Measurements from ENCODE around the gene MAP4K4. TPM values are rescaled to one million over a fixed set of nuclear protein-coding genes. Genes with fewer than 3 reads are reported as not detected.

MAP4K4 gene
- total RNA-seq, 1 experiment from 2014 or later, result 132 TPM

DNA sequence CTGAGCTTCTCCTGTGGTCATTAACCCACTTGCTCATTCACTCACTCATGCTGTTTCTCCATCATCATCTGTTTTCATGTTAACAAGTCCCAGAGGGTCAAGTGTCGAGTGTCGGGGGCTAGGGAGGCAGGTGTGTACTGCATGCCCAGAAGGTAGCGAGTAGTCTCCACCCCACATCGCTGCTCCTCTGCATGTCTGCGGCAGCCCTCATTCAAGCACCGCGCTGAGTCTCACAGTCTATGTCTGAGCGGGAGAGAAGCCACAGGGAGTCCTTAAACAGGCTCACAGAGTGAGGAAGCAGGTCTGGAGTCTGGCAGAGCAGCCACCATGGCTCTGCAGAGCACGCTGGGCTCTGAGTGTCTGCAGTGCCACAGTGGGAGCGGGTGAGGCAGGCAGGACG is 172.9 kb downstream of the MAP4K4 start:
- no CpG with 5 or more reads among the region's 11 CpGs for WGBS (ENCODE audit: extremely low coverage, insufficient read length, low lambda C conversion rate)
- peak overlapping the region; percentile 6 to 64 (median 13); a peak in 3 of 7 replicates for H3K27ac Mint-ChIP-seq

More for the DNA sequence above, 172.9 kb downstream of the MAP4K4 start:
- Histone ChIP-seq H3K23me2 (ENCODE audit: insufficient read length, low read depth, low read length, poor library complexity, severe bottlenecking) (no peaks in the 10 kb centered on the region), H3K9me3 (ENCODE audit: control insufficient read depth, low read depth, low read length) (no peaks in the 10 kb centered on the region), H2AK5ac (ENCODE audit: insufficient read length, low read length) (no peak overlapping the region), H4K91ac (ENCODE audit: insufficient read length, low read depth, low read length) (no peak overlapping the region), H3K79me2 (ENCODE audit: insufficient read depth, low read length) (no peaks in the 10 kb centered on the region), H3K4me1 (ENCODE audit: insufficient read depth, low read length) (no peaks in the 10 kb centered on the region), H3K9ac (ENCODE audit: extremely low read depth, insufficient read length, low read length) (no peak overlapping the region), H4K5ac (ENCODE audit: insufficient read length, low read depth, low read length) (no peak overlapping the region), H2BK15ac (ENCODE audit: low read depth, low read length) (no peak overlapping the region), H3K18ac (ENCODE audit: insufficient read length, low read depth, low read length) (no peak overlapping the region), H3T11ph (ENCODE audit: low read length) (no peak overlapping the region), H3K79me1 (ENCODE audit: insufficient read depth, low read depth, low read length, poor library complexity, severe bottlenecking) (no peaks in the 10 kb centered on the region), H3K56ac (ENCODE audit: insufficient read length, low read depth, low read length) (no peak overlapping the region), H4K20me1 (ENCODE audit: control insufficient read depth, insufficient read depth, insufficient read length) (no peaks in the 10 kb centered on the region), H2BK20ac (ENCODE audit: low read depth, low read length, poor library complexity, severe bottlenecking) (no peak overlapping the region), H2BK120ac (ENCODE audit: low read depth, low read length, poor library complexity, severe bottlenecking) (no peak overlapping the region), H2AFZ (ENCODE audit: low read length) (no peak overlapping the region), H3K23ac (ENCODE audit: insufficient read length, low read depth, low read length) (no peak overlapping the region), H3K27ac (ENCODE audit: insufficient read length, low read depth, low read length) (no peak overlapping the region), H3K4ac (ENCODE audit: low read depth, low read length) (no peak overlapping the region), H3K14ac (ENCODE audit: insufficient read depth, low read length) (no peak overlapping the region), H3K4me2 (ENCODE audit: insufficient read depth, insufficient read length, low read length) (no peak overlapping the region), H2BK5ac (ENCODE audit: insufficient read length, low read length) (no peak overlapping the region), H4K8ac (replicated peaks; ENCODE audit: insufficient read length, low read depth, low read length) (no peak overlapping the region), H2BK12ac (ENCODE audit: insufficient read length, low read depth, low read length) (no peak overlapping the region), H3K27me3 (ENCODE audit: insufficient read depth, low read length) (no peaks in the 10 kb centered on the region)
- no peak for DNase-seq
- Mint-ChIP-seq H3K27me3 (ENCODE audit: low read depth) (no peaks in the 10 kb centered on the region), H3K9me3 (no peaks in the 10 kb centered on the region), H3K36me3 (ENCODE audit: insufficient read depth in 1 of 3, low read depth in 3 of 3) (peaks cover 35 to 87% (median 87%) of the 10 kb centered on the region in 3 experiments; a peak in 6 of 7 replicates), H3K4me1 (peaks cover 13% of the 10 kb centered on the region in 2 experiments; a peak in 3 of 4 replicates), H3K4me3 (no peak overlapping the region)
- TF ChIP-seq, protein P1, sequence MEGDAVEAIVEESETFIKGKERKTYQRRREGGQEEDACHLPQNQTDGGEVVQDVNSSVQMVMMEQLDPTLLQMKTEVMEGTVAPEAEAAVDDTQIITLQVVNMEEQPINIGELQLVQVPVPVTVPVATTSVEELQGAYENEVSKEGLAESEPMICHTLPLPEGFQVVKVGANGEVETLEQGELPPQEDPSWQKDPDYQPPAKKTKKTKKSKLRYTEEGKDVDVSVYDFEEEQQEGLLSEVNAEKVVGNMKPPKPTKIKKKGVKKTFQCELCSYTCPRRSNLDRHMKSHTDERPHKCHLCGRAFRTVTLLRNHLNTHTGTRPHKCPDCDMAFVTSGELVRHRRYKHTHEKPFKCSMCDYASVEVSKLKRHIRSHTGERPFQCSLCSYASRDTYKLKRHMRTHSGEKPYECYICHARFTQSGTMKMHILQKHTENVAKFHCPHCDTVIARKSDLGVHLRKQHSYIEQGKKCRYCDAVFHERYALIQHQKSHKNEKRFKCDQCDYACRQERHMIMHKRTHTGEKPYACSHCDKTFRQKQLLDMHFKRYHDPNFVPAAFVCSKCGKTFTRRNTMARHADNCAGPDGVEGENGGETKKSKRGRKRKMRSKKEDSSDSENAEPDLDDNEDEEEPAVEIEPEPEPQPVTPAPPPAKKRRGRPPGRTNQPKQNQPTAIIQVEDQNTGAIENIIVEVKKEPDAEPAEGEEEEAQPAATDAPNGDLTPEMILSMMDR (conservative IDR thresholded peaks at IDR 0.05), result no peak

All from H9 (cell line).